ENCODE data around the gene RPUSD2.

DNA sequence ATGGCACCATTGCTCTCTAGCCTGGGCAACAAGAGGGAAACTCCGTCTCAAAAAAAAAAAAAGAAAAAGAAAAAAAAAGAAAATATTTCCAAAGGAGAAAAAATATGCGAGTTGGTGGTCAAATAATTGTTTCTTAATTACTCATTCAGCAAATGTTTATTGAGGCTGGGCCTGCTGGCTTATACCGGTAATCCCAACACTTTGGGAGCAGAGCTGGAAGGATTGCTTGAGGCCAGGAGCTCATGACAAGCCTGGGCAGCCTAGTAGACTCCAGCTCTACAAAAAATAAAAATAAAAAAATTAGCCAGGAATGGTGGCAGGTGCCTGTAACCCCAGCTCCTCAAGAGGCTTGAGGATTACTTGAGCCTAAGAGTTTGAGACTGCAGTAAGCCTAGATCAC, 29.0 kb downstream of the RPUSD2 start:
- no peak for TF ChIP-seq POLR2A (IDR thresholded peaks at IDR 0.05)
- TF ChIP-seq, protein P1, sequence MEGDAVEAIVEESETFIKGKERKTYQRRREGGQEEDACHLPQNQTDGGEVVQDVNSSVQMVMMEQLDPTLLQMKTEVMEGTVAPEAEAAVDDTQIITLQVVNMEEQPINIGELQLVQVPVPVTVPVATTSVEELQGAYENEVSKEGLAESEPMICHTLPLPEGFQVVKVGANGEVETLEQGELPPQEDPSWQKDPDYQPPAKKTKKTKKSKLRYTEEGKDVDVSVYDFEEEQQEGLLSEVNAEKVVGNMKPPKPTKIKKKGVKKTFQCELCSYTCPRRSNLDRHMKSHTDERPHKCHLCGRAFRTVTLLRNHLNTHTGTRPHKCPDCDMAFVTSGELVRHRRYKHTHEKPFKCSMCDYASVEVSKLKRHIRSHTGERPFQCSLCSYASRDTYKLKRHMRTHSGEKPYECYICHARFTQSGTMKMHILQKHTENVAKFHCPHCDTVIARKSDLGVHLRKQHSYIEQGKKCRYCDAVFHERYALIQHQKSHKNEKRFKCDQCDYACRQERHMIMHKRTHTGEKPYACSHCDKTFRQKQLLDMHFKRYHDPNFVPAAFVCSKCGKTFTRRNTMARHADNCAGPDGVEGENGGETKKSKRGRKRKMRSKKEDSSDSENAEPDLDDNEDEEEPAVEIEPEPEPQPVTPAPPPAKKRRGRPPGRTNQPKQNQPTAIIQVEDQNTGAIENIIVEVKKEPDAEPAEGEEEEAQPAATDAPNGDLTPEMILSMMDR (IDR thresholded peaks at IDR 0.05) = no peak

Data from body of pancreas (tissue), 4 donors.